Neutrophil (primary cell): ENCODE results near the gene DENND6B.
"Not testable (repeated sequence)": the region's sequence is repeated elsewhere in the genome, so short reads cannot be mapped to it uniquely, and the experiment has no call there.

Experiments
- H3K27ac ChIP-seq: fragments of 200-600 bp; sonication (generic); 2 replicates; pipeline ENCODE4 v1.5.1; 2016; ENCODE audit warnings: mild to moderate bottlenecking, moderate library complexity
- H3K27me3 ChIP-seq: fragments of 200-600 bp; sonication (generic); 2 replicates; pipeline ENCODE4 v1.6.0; 2016; ENCODE audit warnings: mild to moderate bottlenecking
- H3K36me3 ChIP-seq: fragments of 200-600 bp; sonication (generic); 2 replicates; pipeline ENCODE4 v1.5.1; 2017
- H3K4me1 ChIP-seq, 2 experiments: fragments of 200-600 bp in 1 of 2; sonication (generic) in 1 of 2; 1 replicate in 1 of 2; 2 replicates in 1 of 2; pipeline versions ENCODE4 v1.5.1 to v1.6.1; 2013 to 2016; ENCODE audit warnings: low read depth in 1 of 2, low read length in 1 of 2, mild to moderate bottlenecking in 1 of 2, moderate library complexity in 1 of 2; ENCODE audit not compliant: control insufficient read depth in 1 of 2, insufficient read depth in 1 of 2
- H3K4me3 ChIP-seq, 2 experiments: fragments of 200-600 bp in 1 of 2; sonication (generic) in 1 of 2; 1 replicate in 1 of 2; 2 replicates in 1 of 2; pipeline ENCODE4 v1.5.1; 2013 to 2016; ENCODE audit warnings: low read depth in 1 of 2, low read length in 1 of 2, mild to moderate bottlenecking in 1 of 2, moderate library complexity in 1 of 2
- H3K9me3 ChIP-seq: fragments of 200-600 bp; sonication (generic); 2 replicates; pipeline ENCODE4 v1.5.1; 2016
- CTCF ChIP-seq: fragments of 200-600 bp; sonication (generic); IDR thresholded peaks from 2 replicates; pipeline ENCODE4 v1.5.1; 2016; ENCODE audit warnings: antibody characterized with exemption

Gene DENND6B

GRCh38 chr22:50338042-50338573 lies 11.3 kb upstream of the DENND6B start:
- H3K4me3 ChIP-seq, result no peak overlapping the region
- no peaks in the 10 kb centered on the region for H3K9me3 ChIP-seq
- no peak overlapping the region for H3K27ac ChIP-seq
- TF ChIP-seq CTCF, result no peak
- H3K4me1 ChIP-seq, result peaks cover 12 to 13% of the 10 kb centered on the region in 2 experiments
- no peaks in the 10 kb centered on the region for H3K27me3 ChIP-seq
- H3K36me3 ChIP-seq, result no peaks in the 10 kb centered on the region

- H3K4me1 ChIP-seq, result peaks cover 6 to 7% of the 10 kb centered on the region in 2 experiments
- H3K27ac ChIP-seq, result no peak overlapping the region
- TF ChIP-seq CTCF, result no peak
- no peaks in the 10 kb centered on the region for H3K27me3 ChIP-seq
- no peaks in the 10 kb centered on the region for H3K9me3 ChIP-seq
- H3K36me3 ChIP-seq, result no peaks in the 10 kb centered on the region
- no peak overlapping the region for H3K4me3 ChIP-seq
These were observed 10.6 kb upstream of the DENND6B start for GRCh38 chr22:50337262-50338041.

GRCh38 chr22:50334433-50334832 lies 7.6 kb upstream of the DENND6B start:
- H3K4me3 ChIP-seq, H3K27ac ChIP-seq, H3K4me1 ChIP-seq, H3K9me3 ChIP-seq, H3K36me3 ChIP-seq, H3K27me3 ChIP-seq: not testable (repeated sequence)

GRCh38 chr22:50329236-50329635 lies 2.4 kb upstream of the DENND6B start:
- Histone ChIP-seq H3K27me3 (peaks cover 27% of the 10 kb centered on the region), H3K4me3 (no peak overlapping the region), H3K9me3 (no peaks in the 10 kb centered on the region), H3K4me1 (peaks cover 13% of the 10 kb centered on the region in 2 experiments), H3K36me3 (no peaks in the 10 kb centered on the region), H3K27ac (no peak overlapping the region)
- no peak for TF ChIP-seq CTCF

- H3K27me3 ChIP-seq, result peaks cover 32% of the 10 kb centered on the region
- no peaks in the 10 kb centered on the region for H3K36me3 ChIP-seq
- H3K4me1 ChIP-seq, result peaks cover 13% of the 10 kb centered on the region in 2 experiments
- no peaks in the 10 kb centered on the region for H3K9me3 ChIP-seq
- peak overlapping the region; percentile 82 to 95 for H3K4me3 ChIP-seq
- no peak for TF ChIP-seq CTCF
- peak overlapping the region; percentile 91 for H3K27ac ChIP-seq
These were observed 853 bp upstream of the DENND6B start for GRCh38 chr22:50327711-50328019.

- H3K4me3 ChIP-seq, result peak overlapping the region; percentile 82 to 95
- peaks cover 32% of the 10 kb centered on the region for H3K27me3 ChIP-seq
- no peaks in the 10 kb centered on the region for H3K9me3 ChIP-seq
- TF ChIP-seq CTCF, result no peak
- H3K4me1 ChIP-seq, result peaks cover 13% of the 10 kb centered on the region in 2 experiments
- H3K27ac ChIP-seq, result peak overlapping the region; percentile 91
- H3K36me3 ChIP-seq, result no peaks in the 10 kb centered on the region
These were observed 422 bp downstream of the DENND6B start for GRCh38 chr22:50326225-50326955.
